Keratinocyte (primary cell): ENCODE measurements around the gene EXOC4. TPM values are rescaled to one million over a fixed set of nuclear protein-coding genes. Genes with fewer than 3 reads are reported as not detected.

Source experiments
- DNase-seq: peaks from one replicate; pipeline ENCODE4 v3.0.0-alpha.2; 2011; ENCODE audit warnings: low read depth, missing footprints, low spot score
- FAIRE-seq: peaks from 2 replicates; lab custom pipeline; 2011; peaks lifted over from hg19 to GRCh38; lab: Jason Lieb, UNC
- H2AFZ ChIP-seq: 2 replicates; pipeline ENCODE4 v1.6.0; 2012; ENCODE audit warnings: low read length, control low read depth, inconsistent platforms; ENCODE audit not compliant: control insufficient read depth
- H3K27ac ChIP-seq: 2 replicates; pipeline ENCODE4 v1.5.1; 2011; ENCODE audit warnings: low read length; ENCODE audit not compliant: control insufficient read depth, insufficient read depth
- H3K27me3 ChIP-seq: 3 replicates; pipeline ENCODE4 v1.6.0; 2011; ENCODE audit warnings: low read length; ENCODE audit not compliant: control insufficient read depth, insufficient read depth; ENCODE audit errors: extremely low read depth
- H3K36me3 ChIP-seq, 2 experiments: 2 replicates in 1 of 2; 3 replicates in 1 of 2; pipeline ENCODE4 v1.5.1; 2011; ENCODE audit warnings: low read length in 2 of 2, mild to moderate bottlenecking in 1 of 2; ENCODE audit not compliant: control insufficient read depth in 2 of 2, insufficient read depth in 2 of 2; ENCODE audit errors: extremely low read depth in 1 of 2
- H3K4me1 ChIP-seq: 3 replicates; pipeline ENCODE4 v1.5.1; 2011; ENCODE audit warnings: low read length; ENCODE audit not compliant: control insufficient read depth, insufficient read depth; ENCODE audit errors: extremely low read depth
- H3K4me2 ChIP-seq: 3 replicates; pipeline ENCODE4 v1.6.0; 2011; ENCODE audit warnings: low read depth, low read length; ENCODE audit not compliant: control insufficient read depth, insufficient read depth; ENCODE audit errors: extremely low read depth
- H3K4me3 ChIP-seq, 3 experiments: fragments of 200-600 bp in 1 of 3; sonication (generic) in 1 of 3; 2 replicates in 2 of 3; 3 replicates in 1 of 3; pipeline ENCODE4 v1.5.1; 2011 to 2016; ENCODE audit warnings: low read length in 3 of 3, mild to moderate bottlenecking in 3 of 3, control low read depth in 2 of 3, inconsistent platforms in 1 of 3, low read depth in 1 of 3, mixed read lengths in 1 of 3, mixed run types in 1 of 3, moderate library complexity in 1 of 3; ENCODE audit not compliant: control insufficient read depth in 2 of 3, insufficient read depth in 2 of 3; ENCODE audit errors: extremely low read depth in 1 of 3
- H3K79me2 ChIP-seq: 2 replicates; pipeline ENCODE4 v1.6.0; 2012; ENCODE audit warnings: low read length; ENCODE audit not compliant: control insufficient read depth, insufficient read depth
- H3K9ac ChIP-seq: 3 replicates; pipeline ENCODE4 v1.6.0; 2011; ENCODE audit warnings: low read length; ENCODE audit not compliant: control insufficient read depth, insufficient read depth; ENCODE audit errors: extremely low read depth
- H3K9me1 ChIP-seq: 3 replicates; pipeline ENCODE4 v1.6.0; 2011; ENCODE audit warnings: low read length; ENCODE audit not compliant: control insufficient read depth, insufficient read depth; ENCODE audit errors: extremely low read depth
- H3K9me3 ChIP-seq: 2 replicates; pipeline ENCODE4 v1.5.1; 2012; ENCODE audit warnings: low read depth, low read length; ENCODE audit not compliant: control insufficient read depth
- H4K20me1 ChIP-seq: 3 replicates; pipeline ENCODE4 v1.6.0; 2011; ENCODE audit warnings: low read length; ENCODE audit not compliant: control insufficient read depth, insufficient read depth; ENCODE audit errors: extremely low read depth
- dilution Hi-C: fragments of 300-500 bp; cut with MboI; formaldehyde crosslinking; loops from one replicate; pipeline ENCODE4 v1.7.0; 2020; ENCODE audit warnings: low sequenced_read_pairs; ENCODE audit not compliant: extremely low pct_ligation_motif_present
- polyA plus RNA-seq, 5 experiments: library from polyadenylated mRNA; depleted of rRNA in 3 of 5; stranded (reverse) in 3 of 5; stranded (forward) in 1 of 5; unstranded in 1 of 5; fragments of >200 nt; gene quantifications; 1 replicate in 1 of 5; 2 replicates in 3 of 5; 3 replicates in 1 of 5; pipeline versions ENCODE4 v1.2.1 to v1.2.3, GENCODE V29; 2011 to 2012; ENCODE audit warnings: missing spikeins in 2 of 5, low read depth in 1 of 5, low replicate concordance in 1 of 5
- TF ChIP-seq, protein P1 (sequence below), 3 experiments: IDR thresholded peaks in 1 of 3; conservative IDR thresholded peaks in 1 of 3; optimal IDR thresholded peaks in 1 of 3; 2 replicates in 2 of 3; 3 replicates in 1 of 3; pipeline versions ENCODE3 to v1.5.1; 2011; ENCODE audit warnings: low read length in 3 of 3, mild to moderate bottlenecking in 3 of 3, moderate library complexity in 2 of 3, control low read depth in 1 of 3, inconsistent platforms in 1 of 3; ENCODE audit not compliant: insufficient read depth in 2 of 3; ENCODE audit errors: extremely low read depth in 1 of 3

Gene EXOC4
- polyA plus RNA-seq, 1 donor (not counting 4 experiments of a cell fraction or from before 2014, with no cell fraction given), result 52.6 TPM

DNA sequence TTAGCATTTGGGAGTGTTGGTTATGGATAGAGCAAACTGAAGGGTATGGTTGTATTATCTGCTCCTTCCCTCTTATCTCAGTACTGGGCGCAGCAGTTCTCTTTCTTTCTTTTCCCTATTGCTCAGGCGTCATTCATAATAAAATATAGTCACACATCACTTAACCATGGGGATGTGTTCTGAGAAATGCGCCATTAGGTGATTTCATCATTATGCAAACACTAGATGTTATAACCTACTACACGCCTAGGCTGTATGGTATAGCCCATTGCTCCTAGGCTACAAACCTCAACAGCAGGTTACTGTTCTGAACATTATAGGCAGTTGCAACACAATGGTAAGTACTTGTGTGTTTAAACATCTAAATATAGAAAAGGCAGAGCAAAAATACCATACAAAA, 401.7 kb downstream of the EXOC4 start:
- no peaks in the 10 kb centered on the region for H3K79me2 ChIP-seq
- H3K9me3 ChIP-seq, result no peaks in the 10 kb centered on the region

DNA sequence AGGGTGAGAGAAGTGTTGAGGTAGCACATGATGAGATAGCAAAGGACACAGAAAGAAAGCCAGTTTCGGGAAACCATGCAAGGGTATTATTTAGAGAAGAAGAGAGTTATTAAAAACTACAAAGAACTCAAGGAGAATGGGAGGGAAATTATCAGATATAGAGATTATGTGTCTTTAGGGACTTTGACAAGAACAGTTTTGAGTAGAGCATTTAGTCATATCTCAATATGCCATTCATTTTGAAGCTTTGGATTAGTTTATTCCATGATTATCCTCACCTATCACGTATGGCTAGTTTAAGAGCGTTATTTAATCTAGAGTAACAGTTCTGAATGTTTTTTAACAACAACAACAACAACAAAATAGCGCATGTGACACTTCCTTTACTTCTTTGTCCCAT, 409.4 kb downstream of the EXOC4 start:
- Histone ChIP-seq H3K9me3 (no peaks in the 10 kb centered on the region), H3K27ac (no peak overlapping the region), H3K79me2 (no peaks in the 10 kb centered on the region), H3K4me3 (no peak overlapping the region), H2AFZ (no peak overlapping the region), H3K36me3 (no peaks in the 10 kb centered on the region), H4K20me1 (no peaks in the 10 kb centered on the region), H3K27me3 (no peaks in the 10 kb centered on the region), H3K4me2 (no peak overlapping the region), H3K9me1 (no peaks in the 10 kb centered on the region), H3K9ac (no peak overlapping the region), H3K4me1 (no peaks in the 10 kb centered on the region)
- dilution Hi-C loops, result no loop called here
- FAIRE-seq, result no peak
- TF ChIP-seq, protein P1, sequence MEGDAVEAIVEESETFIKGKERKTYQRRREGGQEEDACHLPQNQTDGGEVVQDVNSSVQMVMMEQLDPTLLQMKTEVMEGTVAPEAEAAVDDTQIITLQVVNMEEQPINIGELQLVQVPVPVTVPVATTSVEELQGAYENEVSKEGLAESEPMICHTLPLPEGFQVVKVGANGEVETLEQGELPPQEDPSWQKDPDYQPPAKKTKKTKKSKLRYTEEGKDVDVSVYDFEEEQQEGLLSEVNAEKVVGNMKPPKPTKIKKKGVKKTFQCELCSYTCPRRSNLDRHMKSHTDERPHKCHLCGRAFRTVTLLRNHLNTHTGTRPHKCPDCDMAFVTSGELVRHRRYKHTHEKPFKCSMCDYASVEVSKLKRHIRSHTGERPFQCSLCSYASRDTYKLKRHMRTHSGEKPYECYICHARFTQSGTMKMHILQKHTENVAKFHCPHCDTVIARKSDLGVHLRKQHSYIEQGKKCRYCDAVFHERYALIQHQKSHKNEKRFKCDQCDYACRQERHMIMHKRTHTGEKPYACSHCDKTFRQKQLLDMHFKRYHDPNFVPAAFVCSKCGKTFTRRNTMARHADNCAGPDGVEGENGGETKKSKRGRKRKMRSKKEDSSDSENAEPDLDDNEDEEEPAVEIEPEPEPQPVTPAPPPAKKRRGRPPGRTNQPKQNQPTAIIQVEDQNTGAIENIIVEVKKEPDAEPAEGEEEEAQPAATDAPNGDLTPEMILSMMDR (optimal IDR thresholded peaks at IDR 0.05 in 1 of 3, IDR thresholded peaks at IDR 0.05 in 1 of 3, conservative IDR thresholded peaks at IDR 0.05 in 1 of 3; ENCODE audit: extremely low read depth in 1 of 3, insufficient read depth in 2 of 3, low read length in 3 of 3), result no peak
- no peak for DNase-seq

More for the DNA sequence above, 401.7 kb downstream of the EXOC4 start:
- Histone ChIP-seq H3K4me1 (no peaks in the 10 kb centered on the region), H3K27ac (no peak overlapping the region), H3K27me3 (no peaks in the 10 kb centered on the region), H2AFZ (no peak overlapping the region), H3K36me3 (no peaks in the 10 kb centered on the region), H3K9me1 (no peaks in the 10 kb centered on the region), H3K9ac (no peak overlapping the region), H3K4me3 (no peak overlapping the region), H3K4me2 (no peak overlapping the region), H4K20me1 (no peaks in the 10 kb centered on the region)
- TF ChIP-seq, protein P1 (optimal IDR thresholded peaks at IDR 0.05 in 1 of 3, IDR thresholded peaks at IDR 0.05 in 1 of 3, conservative IDR thresholded peaks at IDR 0.05 in 1 of 3; ENCODE audit: extremely low read depth in 1 of 3, insufficient read depth in 2 of 3, low read length in 3 of 3), result no peak
- DNase-seq (no peak), FAIRE-seq (no peak)
- dilution Hi-C loops, result no loop called here
